Measurements from ENCODE around the gene FAHD2A.

The FAHD2A gene

DNA sequence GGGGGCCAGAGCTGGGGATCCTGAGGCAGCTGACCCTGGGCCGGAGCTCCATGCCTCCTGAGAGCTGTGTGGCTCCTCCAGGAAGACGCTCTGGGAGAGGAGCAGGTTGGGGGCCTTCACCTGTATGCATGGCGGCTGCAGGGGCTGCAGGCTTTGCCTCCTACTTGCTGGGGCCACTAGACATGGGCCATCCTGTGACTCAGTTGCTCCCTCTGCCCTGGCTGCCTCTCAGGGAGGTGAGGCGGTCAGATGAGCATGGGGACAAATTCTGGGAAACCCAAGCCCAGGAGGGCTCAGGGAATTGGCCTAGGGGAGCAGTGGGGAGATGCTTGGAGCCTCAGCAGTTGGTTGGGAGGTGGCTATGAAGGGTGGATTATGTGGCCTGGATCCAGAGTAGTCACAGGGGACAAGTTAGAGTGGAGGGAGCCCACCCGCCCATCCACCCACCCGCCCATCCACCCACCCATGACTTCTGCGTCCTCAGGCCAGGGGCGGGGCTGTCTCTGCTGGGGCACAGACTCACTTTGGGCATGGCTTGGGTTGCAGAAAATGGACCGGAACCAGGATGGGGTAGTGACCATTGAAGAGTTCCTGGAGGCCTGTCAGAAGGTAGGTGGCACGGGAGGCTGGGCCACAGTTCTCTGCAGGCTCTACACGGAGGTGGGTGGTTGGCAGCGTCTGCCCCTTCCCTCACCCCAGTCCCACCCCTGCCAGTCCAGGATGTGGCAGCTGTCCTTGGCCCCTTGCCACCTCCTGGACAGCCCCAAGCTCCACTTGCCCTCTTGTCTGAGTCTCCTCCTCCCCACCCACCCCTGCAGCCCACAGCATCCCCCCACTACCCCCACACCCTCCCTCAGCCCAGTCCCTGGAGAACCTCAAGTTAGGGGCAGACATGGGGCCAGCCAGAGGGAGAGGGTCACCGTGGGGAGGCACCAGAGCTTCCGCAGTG, 19.5 kb upstream of the FAHD2A start:
- TF ChIP-seq CTCF (IDR thresholded peaks at IDR 0.05; ENCODE audit: low read depth, low read length) = no peak

GRCh38 chr2:95383635-95384027, 18.9 kb upstream of the FAHD2A start:
- no peak overlapping the region for H3K4me3 ChIP-seq (ENCODE audit: low read depth, low read length)
- no peak for TF ChIP-seq CTCF (IDR thresholded peaks at IDR 0.05; ENCODE audit: low read depth, low read length)

More for the DNA sequence above, 19.5 kb upstream of the FAHD2A start:
- no peak overlapping the region for H3K4me3 ChIP-seq (ENCODE audit: low read depth, low read length)

- TF ChIP-seq CTCF (IDR thresholded peaks at IDR 0.05; ENCODE audit: low read depth, low read length) = no peak
Measured at GRCh38 chr2:95384854-95385569, 17.5 kb upstream of the FAHD2A start.

GRCh38 chr2:95385570-95385984, 16.9 kb upstream of the FAHD2A start:
- no peak for TF ChIP-seq CTCF (IDR thresholded peaks at IDR 0.05; ENCODE audit: low read depth, low read length)
- no peak overlapping the region for H3K4me3 ChIP-seq (ENCODE audit: low read depth, low read length)

More at GRCh38 chr2:95384854-95385569, 17.5 kb upstream of the FAHD2A start:
- H3K4me3 ChIP-seq (ENCODE audit: low read depth, low read length) = no peak overlapping the region

- H3K4me3 ChIP-seq (ENCODE audit: low read depth, low read length) = no peak overlapping the region
- no peak for TF ChIP-seq CTCF (IDR thresholded peaks at IDR 0.05; ENCODE audit: low read depth, low read length)
Measured at GRCh38 chr2:95386031-95386430, 16.5 kb upstream of the FAHD2A start.

GRCh38 chr2:95387358-95387757, 15.2 kb upstream of the FAHD2A start:
- H3K4me3 ChIP-seq (ENCODE audit: low read depth, low read length) = no peak overlapping the region
- no peak for TF ChIP-seq CTCF (IDR thresholded peaks at IDR 0.05; ENCODE audit: low read depth, low read length)

Data from WI38 (cell line).